IPS-15b (cell line): ENCODE measurements around the gene RFPL2.
"Not testable (repeated sequence)": the region's sequence is repeated elsewhere in the genome, so short reads cannot be mapped to it uniquely, and the experiment has no call there.

Experiments
- H3K27me3 ChIP-seq: one replicate; pipeline ENCODE4 v1.6.1; 2013; ENCODE audit warnings: low read length; ENCODE audit not compliant: control insufficient read depth, insufficient read depth
- H3K36me3 ChIP-seq: one replicate; pipeline ENCODE4 v1.6.1; 2013; ENCODE audit warnings: low read length; ENCODE audit not compliant: control insufficient read depth, insufficient read depth
- H3K4me1 ChIP-seq: one replicate; pipeline ENCODE4 v1.6.1; 2013; ENCODE audit warnings: mild to moderate bottlenecking, low read length; ENCODE audit not compliant: control insufficient read depth, insufficient read depth
- H3K4me3 ChIP-seq: one replicate; pipeline ENCODE4 v1.5.1; 2013; ENCODE audit warnings: low read depth, low read length
- H3K9ac ChIP-seq: one replicate; pipeline ENCODE4 v1.6.1; 2013; ENCODE audit warnings: low read depth, mild to moderate bottlenecking, low read length
- H3K9me3 ChIP-seq: one replicate; pipeline ENCODE4 v1.6.1; 2013; ENCODE audit warnings: mild to moderate bottlenecking, low read length; ENCODE audit not compliant: control insufficient read depth, insufficient read depth

Gene RFPL2

DNA sequence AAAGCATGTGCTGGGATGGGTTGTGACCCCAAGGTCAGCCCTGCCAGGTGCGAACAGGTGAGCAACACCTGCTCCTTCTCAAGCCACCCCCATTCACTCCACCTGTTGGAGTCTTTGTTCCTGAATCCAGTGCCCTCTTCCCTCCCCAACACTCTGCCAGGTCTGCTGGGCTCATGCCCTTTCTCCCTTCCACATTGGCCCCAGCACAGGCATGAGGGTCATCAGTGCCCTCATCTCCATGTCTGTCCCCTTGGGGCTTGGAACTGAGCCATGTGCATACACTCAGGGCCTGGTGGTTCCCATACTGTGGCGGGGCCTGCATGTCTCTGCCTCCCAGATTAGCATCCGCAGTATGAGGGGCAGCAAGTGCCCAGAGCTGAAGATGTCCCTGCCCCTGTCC is 19.1 kb downstream of the RFPL2 start:
- H3K9me3 ChIP-seq: no peaks in the 10 kb centered on the region
- H3K4me3 ChIP-seq: no peak overlapping the region
- H3K4me1 ChIP-seq: no peaks in the 10 kb centered on the region
- H3K36me3 ChIP-seq: no peaks in the 10 kb centered on the region
- no peak overlapping the region for H3K9ac ChIP-seq
- no peaks in the 10 kb centered on the region for H3K27me3 ChIP-seq

DNA sequence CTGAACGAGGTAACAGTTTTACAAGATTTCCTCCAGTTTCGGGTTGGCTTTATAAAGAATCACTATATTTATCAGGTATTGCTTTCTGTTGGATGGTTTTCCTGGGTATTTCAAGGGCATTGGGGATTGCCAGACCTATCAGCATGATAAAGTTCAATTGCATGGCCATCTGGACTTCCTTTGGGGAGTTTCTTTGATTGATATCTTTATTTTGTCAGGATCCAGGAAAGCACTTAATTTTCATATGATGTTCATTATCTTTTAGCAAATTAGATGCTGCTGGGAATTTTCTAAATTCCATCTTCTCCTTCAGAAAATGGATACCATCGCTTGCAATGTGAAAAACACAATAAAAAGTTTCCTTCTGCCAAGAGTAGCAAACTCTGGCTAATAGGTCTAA is 21.2 kb downstream of the RFPL2 start:
- Histone ChIP-seq H3K9ac (no peak overlapping the region), H3K4me3 (no peak overlapping the region), H3K27me3 (peaks cover 5% of the 10 kb centered on the region), H3K9me3 (no peaks in the 10 kb centered on the region), H3K4me1 (no peaks in the 10 kb centered on the region), H3K36me3 (no peaks in the 10 kb centered on the region)

- Histone ChIP-seq H3K27me3 (peaks cover 5% of the 10 kb centered on the region), H3K36me3 (no peaks in the 10 kb centered on the region), H3K4me1 (no peaks in the 10 kb centered on the region), H3K9me3 (no peaks in the 10 kb centered on the region), H3K9ac (no peak overlapping the region), H3K4me3 (no peak overlapping the region)
Observed at GRCh38 chr22:32181043-32181442, 23.8 kb downstream of the RFPL2 start.

DNA sequence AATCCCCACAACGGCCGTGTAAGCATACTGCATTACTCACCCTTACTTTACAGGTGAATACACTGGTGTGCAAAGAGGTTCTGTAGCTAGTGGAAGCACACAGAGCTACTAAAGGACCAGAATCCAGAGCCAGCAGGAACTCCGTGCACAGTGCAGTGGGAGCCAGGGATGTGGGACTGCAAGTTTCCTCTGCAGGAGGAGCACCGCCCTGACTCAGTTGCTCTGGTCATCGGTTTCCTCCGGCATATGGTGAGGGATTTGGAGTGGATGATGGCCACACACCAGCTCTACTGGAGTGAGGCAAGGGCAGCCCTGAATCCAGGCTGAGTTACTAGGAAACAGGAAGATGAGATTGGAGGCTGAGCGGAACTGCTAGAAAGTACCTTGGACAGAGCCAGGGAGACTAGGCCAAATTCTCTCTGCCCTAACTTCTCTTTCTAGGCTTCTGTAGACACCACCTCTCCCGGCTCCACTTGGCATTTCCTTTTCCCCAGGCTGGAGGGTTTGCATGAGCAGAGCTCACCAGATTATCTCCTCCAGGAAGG is 27.6 kb downstream of the RFPL2 start:
- Histone ChIP-seq H3K9me3 (no peaks in the 10 kb centered on the region), H3K4me3 (no peak overlapping the region)

GRCh38 chr22:32175683-32176644 is 28.9 kb downstream of the RFPL2 start:
- H3K4me3 ChIP-seq: peak overlapping the region; percentile 50

More for the DNA sequence above, 27.6 kb downstream of the RFPL2 start:
- peaks cover 5% of the 10 kb centered on the region for H3K4me1 ChIP-seq
- H3K36me3 ChIP-seq: no peaks in the 10 kb centered on the region
- peaks cover 19% of the 10 kb centered on the region for H3K27me3 ChIP-seq
- H3K9ac ChIP-seq: no peak overlapping the region

DNA sequence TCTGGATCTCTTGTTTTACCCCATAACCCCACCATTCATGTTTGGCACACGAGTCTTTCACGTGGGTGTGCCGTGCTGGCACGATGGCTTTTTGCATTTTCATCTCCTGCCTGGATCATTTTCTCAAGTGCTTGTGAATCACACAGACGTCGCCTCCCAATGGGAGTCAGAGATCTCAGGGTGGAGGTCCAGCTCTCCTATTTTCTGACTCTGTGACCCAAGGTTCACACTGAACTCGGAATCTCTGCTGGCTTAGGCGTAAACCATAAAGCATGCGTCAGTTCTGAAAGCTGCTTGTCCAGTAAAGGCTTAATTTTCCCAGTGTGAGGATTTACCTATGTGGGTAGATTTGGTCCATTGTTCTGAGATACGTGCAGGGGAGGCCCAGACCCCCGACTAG is 29.8 kb downstream of the RFPL2 start:
- Histone ChIP-seq H3K9me3 (no peaks in the 10 kb centered on the region), H3K9ac (no peak overlapping the region), H3K27me3 (peaks cover 19% of the 10 kb centered on the region), H3K4me3 (no peak overlapping the region), H3K4me1 (peaks cover 5% of the 10 kb centered on the region), H3K36me3 (no peaks in the 10 kb centered on the region)

More at GRCh38 chr22:32175683-32176644, 28.9 kb downstream of the RFPL2 start:
- Histone ChIP-seq H3K36me3 (no peaks in the 10 kb centered on the region), H3K4me1 (peaks cover 5% of the 10 kb centered on the region), H3K9me3 (no peaks in the 10 kb centered on the region), H3K9ac (no peak overlapping the region), H3K27me3 (peaks cover 19% of the 10 kb centered on the region)

DNA sequence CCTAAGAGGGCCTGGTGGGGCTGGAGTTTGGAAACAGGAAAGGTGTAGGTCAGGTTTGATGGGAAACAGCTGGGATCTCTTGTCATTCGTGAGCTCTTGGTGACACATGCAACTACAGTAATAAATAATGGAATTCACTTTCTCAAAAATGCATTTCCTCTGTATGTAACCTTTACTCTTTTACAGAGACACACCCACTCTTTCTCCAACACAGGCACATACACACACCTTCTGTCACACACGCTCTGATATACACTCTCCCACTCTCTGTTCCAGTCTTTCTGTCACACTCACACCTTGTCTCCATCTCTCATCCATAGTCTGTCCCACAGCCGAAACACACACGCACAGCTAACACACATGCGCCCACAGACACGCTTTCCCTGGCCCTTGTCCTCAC is 39.2 kb downstream of the RFPL2 start:
- H3K9me3 ChIP-seq: no peaks in the 10 kb centered on the region
- H3K9ac ChIP-seq: no peak overlapping the region
- H3K36me3 ChIP-seq: no peaks in the 10 kb centered on the region
- H3K4me3 ChIP-seq: no peak overlapping the region
- peaks cover 2% of the 10 kb centered on the region for H3K27me3 ChIP-seq
- no peaks in the 10 kb centered on the region for H3K4me1 ChIP-seq

- H3K27me3 ChIP-seq: peaks cover 2% of the 10 kb centered on the region
- H3K4me3 ChIP-seq: no peak overlapping the region
- no peaks in the 10 kb centered on the region for H3K36me3 ChIP-seq
- H3K9me3 ChIP-seq: no peaks in the 10 kb centered on the region
- H3K4me1 ChIP-seq: no peaks in the 10 kb centered on the region
- H3K9ac ChIP-seq: no peak overlapping the region
Observed at GRCh38 chr22:32164075-32164860, 40.6 kb downstream of the RFPL2 start.

- H3K4me1 ChIP-seq, H3K36me3 ChIP-seq, H3K27me3 ChIP-seq, H3K9ac ChIP-seq, H3K9me3 ChIP-seq, H3K4me3 ChIP-seq: not testable (repeated sequence)
Observed at GRCh38 chr22:32160411-32160810, 44.5 kb downstream of the RFPL2 start.

GRCh38 chr22:32158712-32159533 is 46.0 kb downstream of the RFPL2 start, which contains the start of gene C22orf42:
C22orf42 (minus strand) TSS chr22:32159303; CDS start chr22:32159215, 88 bp downstream.
- no peaks in the 10 kb centered on the region for H3K9me3 ChIP-seq
- H3K4me1 ChIP-seq: no peaks in the 10 kb centered on the region
- peaks cover under 1% of the 10 kb centered on the region for H3K27me3 ChIP-seq
- no peak within 1 kb of the TSS for H3K9ac ChIP-seq
- H3K4me3 ChIP-seq: no peak within 1 kb of the TSS
- H3K36me3 ChIP-seq: no peaks in the 10 kb centered on the region

DNA sequence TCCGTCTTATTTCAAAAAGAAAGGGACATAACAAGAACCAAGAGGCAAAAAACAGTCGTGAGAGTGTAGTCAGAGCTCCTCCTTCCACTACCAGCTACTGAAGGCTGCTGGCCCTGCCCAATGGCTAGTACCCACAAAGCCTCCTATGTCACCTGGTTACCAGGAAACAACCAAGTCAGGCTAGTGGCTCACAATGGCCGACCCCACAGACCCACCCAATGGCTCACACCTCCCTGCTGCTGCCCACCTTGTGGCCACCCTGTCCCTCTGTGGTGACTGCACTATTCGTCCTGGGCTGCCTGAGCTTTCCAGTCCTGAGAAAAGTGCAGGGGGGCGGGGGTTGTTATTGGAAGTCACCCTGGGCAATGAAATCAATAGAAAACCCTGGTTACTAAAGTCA is 47.2 kb downstream of the RFPL2 start:
- H3K4me3 ChIP-seq, H3K27me3 ChIP-seq, H3K4me1 ChIP-seq, H3K9me3 ChIP-seq, H3K36me3 ChIP-seq, H3K9ac ChIP-seq: not testable (repeated sequence)
